HG03108 (cell line): ENCODE measurements around the gene MAGEL2.

ENCODE experiments used
- ATAC-seq: cut with Tn5 transposase; IDR thresholded peaks from one replicate; pipeline ENCODE4 v1.9.1; 2021; ENCODE audit warnings: moderate library complexity; ENCODE audit not compliant: unreplicated experiment

Gene MAGEL2

DNA sequence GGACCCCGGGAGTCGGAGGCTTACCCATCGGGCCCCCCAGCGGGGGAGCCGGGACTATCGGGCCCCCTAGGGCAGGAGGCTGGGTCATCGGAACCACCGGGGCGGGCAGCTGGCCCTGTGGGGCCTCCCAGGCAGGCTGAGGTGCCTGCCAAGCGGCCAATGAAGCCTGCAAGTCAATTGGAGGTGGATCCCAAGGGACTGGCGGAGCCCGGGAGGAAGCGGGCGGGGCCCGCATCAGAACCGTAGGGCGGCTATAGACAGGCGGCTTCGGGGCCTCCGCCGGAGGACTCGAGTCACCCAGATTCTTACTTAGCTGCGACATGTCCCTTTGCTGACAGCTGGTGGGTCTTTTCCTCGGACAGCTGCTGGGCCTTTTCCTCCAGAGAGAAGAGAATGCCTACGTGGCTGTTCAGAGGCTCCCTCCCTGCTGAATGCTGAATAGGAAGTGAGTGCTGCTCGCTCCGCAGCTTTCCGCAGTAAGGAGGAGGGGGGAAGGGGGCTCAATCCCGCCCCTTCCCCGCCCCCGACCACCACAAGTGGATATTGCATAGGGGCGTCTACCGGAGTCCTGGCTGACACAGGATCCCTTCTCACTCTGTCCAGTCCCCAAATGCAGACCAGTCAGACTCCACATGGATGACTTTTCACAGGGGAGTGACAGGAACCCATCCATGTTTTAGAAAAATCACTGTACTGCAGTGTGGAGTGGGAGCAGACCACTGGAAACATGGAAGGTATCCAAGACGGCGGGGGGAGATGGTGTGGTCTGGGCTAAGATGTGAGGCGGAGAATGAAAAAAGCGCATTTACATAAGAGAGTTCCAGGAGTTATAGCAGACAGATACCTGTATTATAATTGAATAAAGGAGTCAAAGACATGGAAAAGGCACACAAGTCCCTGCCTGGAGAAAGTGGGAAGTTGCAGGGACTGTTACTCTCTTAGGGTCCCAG, at the start of gene MAGEL2:
TSS of gene MAGEL2 (minus strand) at position 447 of the 950 bp plus-strand sequence. CDS start at position 322, 125 bp downstream.
- no peak for ATAC-seq

DNA sequence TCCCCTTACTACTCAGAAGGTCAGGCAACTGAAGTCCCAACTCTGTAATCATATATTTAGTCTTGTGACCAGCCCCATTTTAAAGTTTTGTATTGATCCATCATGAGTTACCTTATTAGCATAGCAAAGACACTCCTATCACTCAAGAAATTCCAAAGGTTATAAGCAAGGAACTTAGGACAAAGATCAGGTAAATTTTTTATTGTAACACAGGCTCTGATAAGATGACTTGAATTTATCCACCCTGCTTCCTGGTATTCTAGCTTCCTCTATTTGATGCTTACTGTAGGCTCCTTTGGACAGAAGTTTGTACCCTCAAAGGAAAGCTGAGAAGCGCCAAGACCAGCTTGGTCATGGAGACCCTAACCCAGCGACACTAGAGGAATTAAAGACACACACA, 47.6 kb upstream of the MAGEL2 start:
- no peak for ATAC-seq

DNA sequence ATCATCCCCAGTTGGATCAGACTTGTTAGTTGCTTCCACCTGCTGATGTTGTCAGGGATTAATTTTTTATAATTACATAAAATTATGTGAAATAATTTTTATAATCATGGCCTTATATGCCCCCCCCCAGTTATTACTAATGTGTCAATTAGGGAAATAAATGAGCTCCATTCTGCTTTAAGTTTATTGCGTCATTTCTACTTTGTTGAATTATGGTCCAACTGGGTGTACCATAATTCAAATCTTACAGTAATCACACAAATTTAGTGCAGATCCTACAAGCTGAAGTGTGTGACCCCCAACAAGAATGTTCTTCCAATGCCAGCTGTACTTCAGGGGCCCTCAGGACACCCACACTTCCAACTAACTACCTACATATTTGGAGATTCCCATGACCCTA, 46.9 kb upstream of the MAGEL2 start:
- no peak for ATAC-seq

DNA sequence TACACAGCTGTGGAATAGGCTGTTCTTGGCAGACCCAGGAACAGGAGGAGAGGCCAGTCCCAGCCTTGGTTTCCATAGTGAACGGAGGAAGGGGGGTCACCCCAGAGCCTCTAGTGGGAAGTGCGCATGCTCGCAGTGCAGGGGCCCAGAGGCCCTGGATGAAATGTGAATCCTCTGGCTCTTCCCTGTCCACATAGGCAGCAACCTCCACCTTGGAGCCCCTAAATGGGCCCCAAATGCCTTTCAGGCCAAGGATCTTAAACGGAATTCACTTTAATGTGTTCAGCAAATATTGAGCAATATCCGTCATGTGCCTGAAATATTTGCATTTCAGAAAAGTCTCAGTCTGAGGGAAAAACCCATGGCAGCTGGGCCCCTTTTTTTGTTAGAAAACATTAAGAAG, 42.8 kb upstream of the MAGEL2 start:
- ATAC-seq, result no peak

DNA sequence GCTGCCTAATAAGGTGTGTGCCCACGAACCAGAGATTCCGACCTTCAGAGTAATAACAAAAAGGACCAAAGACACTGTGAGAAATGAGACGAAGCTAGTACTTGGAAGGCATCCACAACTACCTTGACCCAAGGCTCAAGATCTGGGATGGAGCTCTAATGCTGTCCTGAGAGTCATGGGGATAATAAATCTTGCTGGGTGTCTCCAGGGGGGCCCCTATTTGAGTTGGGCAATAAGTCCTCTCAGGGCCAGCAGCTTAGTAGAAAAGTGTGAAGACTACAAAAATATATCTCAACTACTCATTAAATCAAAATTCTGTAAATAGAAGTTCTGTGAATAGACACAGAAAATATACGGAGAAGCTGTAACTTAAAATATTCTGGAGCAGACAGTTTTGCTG, 42.3 kb upstream of the MAGEL2 start:
- no peak for ATAC-seq

DNA sequence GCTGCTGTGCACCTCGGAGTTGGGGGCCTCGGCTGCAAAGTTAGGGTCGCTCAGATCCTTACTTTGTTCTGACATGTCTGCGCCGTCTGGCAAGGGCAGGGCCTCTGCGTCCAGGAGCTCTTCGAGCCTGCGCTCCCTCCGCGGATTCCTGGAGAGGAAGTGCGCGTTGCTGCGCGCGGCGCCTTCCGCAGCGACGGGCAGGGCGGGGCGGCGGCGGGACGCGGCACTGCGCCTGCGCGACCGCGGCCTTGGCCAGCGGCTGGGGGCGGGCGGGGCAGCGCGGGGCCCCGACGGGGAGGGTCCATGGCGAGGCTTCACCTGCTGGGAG, 39.4 kb upstream of the MAGEL2 start, which contains the start of gene NDN:
TSS of gene NDN (minus strand) at position 163 of the 328 bp plus-strand sequence. CDS start at position 75, 88 bp downstream.
- ATAC-seq, result no peak

DNA sequence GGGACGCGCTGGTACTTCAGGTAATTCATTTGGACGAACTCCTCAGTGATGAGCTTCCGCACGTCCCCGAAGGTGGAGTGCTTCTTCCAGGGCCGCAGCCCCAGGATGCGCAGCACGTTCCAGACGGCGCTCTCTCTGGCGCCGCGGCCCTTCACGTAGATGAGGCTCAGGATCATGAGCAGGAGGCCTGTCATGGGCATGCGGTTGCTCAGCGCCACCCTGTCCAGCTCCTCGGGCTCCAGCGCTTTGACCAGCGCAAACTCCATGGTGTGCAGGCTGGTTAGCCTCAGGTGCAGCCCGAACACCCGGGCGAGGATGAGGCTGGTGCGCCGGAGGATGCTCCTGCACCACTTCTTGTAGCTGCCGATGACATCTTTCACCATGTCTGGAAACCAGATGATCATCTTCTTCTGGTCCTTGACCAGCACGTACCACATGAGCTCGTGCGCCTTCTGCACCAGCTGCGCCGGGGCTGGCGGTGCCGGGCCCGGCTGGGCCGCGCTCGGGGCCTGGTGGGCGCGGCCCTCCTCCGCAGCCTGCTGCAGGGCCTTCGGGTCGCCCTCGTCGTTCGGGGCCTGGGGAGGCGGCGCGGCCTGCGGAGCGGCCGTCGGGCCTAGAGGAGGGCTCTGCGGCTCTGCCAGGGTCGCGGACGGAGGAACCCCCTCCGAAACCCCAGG, 38.9 kb upstream of the MAGEL2 start:
- ATAC-seq, result no peak

DNA sequence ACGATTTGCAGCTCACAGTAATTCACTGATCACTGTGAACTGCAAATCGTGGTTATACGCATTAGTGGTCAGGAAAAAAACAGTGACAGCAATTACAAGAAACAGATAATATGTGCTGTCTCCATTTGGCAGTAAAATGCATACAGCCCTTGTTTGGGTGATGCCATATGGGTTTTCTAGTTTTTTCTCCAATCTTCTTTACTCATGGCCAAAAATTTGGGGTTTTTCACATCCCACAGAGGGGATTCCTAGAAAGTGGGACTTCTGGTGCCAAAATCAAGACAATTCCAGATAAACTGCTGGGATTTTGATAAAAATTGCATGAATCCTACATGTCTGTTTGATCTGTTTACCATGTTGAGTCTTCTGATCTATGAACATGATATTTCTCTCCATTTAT, 23.8 kb upstream of the MAGEL2 start:
- no peak for ATAC-seq

DNA sequence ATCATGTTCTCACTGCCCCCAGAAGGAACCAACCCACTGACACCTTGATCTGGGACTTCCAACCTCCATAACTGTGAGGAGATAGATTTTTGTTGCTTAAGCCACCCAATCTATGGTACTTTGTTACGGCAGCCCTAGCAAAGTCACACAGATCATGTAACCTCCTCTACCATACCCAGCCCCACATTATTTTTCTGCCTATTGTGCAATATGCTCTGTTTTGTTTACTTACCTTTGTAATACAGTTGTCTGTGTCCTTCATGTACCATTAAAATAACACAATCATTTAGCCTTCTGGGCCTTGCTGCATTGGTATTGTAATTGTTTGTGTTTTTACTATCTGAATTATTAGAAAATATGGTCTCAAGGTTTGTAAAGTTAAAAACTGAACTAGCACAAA, 23.3 kb upstream of the MAGEL2 start:
- ATAC-seq, result no peak

DNA sequence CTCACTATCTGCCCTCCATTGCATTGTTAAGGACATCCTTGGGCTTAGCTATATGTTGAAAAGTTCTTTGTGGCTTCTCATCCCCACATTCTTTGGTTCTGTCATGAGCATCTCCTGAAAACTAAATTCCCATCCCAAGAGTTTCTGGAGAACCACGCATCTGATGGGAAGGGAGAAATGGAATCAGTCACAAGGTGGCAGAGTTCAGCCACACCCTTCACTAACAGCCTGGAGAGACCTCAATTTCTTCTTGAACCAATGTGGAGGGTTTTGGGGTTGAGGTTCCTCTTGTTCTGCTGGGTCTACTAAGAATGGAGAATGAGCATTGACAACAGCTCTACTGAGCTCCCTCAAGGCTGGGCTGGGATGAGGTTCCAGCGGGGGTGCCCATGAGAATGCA, 15.6 kb upstream of the MAGEL2 start:
- ATAC-seq, result no peak

DNA sequence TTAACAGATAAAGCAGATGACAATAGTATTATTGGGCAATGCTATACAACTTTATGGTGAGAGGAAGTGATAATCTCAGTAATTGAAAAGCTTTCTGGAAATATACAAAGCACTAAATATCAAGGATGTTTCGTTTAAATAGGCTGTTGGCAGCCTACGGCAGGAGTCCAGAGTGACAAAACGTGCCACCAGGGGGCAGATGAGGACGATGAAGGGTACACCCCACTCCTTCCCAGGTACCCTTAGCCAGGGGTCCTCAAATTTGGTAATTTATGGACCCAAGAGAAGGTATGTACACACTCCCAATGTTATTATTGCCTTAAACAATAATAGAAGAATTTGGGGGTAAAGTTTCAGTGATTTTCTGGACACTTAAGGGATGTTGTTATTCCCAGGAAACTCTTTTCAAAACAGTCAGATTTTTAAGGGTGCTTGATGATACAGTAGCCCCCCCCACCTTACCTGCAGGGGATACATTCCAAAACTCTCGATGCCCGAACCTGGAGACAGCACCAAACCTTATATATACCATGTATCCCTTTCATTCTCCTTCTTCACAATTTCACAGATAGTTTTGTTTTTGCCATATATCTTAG, 1.4 kb upstream of the MAGEL2 start:
- no peak for ATAC-seq

DNA sequence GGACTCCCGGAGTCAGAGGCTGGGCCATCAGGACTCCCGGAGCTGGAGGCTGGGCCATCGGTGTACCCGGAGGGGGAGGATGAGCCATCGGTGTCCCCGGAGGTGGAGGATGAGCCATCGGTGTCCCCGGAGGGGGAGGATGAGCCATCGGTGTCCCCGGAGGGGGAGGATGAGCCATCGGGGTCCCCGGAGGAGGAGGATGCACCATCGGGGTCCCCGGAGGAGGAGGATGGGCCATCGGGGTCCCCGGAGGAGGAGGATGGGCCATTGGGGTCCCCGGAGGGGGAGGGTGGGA, 719 bp downstream of the MAGEL2 start:
- ATAC-seq, result no peak

DNA sequence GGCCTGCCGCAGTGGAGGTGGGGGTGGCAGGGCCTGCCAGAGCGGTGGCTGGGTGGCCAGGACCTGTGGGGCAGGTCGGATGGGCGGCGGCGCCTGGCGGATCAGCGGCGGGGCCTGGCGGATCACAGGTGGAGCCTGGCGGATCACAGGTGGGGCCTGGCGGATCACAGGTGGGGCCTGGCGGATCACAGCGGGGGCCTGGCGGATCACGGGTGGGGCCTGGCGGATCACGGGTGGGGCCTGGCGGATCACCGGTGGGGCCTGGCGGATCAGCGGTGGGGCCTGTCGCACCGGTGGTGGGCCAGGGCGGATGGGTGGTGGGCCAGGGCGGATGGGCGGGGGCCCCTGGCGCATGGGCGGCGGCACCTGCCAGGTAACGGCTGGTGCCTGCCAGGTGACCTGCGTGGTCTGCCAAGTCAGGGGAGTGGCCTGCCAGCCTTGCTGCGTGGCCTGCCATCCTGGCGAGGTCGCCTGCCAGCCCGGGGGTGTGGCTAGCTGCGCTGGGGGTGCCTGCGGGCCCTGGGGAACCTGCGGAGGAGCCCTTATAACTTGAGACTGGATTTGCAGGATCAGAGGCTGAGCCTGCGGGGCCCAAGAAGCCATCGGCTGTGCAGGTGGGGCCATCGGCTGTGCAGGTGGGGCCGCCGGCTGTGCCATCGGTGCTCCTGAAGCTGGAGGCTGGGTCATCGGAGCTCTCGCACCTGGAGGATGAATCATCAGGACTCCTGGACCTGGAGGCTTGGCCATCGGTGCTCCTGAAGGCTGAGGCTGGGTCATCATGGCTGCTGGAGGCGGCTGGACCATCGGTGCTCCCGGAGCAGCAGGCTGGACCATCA, 1.3 kb downstream of the MAGEL2 start:
- ATAC-seq, result no peak

DNA sequence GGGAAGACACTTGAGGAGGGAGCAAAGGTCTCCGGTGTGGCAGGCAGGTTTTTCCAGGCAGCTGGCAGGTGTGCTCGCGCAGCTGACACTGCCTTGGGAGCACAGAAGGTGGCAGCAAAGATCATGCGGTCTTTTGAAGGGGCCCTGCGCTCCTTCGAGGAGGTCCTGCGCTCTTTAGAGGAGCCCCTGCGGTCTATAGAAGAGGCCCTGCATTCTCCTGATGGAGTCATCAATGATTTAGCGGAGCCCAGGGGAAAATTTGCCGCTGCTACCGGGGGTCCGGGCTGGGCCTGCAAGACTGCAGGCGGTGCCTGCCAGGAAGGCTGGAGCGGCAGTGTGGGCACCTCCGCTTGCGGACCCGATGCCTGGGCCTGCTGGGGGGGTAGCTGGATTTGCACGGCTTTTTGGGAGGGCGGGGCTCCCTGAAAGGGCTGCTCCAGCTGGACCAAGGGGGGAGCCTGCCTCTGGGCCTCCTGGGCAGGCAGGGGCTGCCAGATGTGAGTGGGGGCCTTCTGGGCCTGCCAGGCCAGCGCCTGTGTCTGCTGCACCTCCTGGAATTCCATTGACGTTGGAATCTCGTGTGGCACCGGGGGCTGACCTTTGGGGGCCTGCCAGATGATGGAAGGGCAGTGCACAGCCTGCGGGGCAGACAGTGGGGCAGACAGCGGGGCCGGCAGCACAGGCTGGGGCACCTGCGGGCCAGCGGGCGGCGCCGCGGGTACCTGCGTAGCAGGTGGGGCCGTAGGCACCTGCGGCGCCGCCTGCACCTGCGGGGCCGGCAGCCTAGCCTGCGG, 2.1 kb downstream of the MAGEL2 start:
- no peak for ATAC-seq

DNA sequence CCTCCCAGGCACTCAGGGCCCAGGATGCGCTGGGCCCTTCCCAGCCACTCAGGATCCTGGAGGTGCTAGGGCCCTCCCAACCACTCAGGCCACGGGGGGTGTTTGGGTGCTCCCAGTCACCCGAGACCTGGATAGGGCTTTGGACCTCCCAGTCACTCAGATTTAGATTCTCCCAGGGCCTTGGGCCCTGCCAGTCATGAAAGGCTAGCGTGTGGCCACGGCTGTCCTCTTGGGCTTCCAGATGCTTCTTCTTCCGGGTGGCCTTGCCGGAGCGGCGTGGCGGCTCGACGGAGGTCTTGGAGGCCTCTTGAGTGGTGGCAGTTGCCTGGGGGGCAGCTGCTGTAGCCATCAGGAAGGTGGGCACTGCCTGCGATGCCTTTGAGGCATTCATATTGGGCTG, 2.8 kb downstream of the MAGEL2 start:
- no peak for ATAC-seq

DNA sequence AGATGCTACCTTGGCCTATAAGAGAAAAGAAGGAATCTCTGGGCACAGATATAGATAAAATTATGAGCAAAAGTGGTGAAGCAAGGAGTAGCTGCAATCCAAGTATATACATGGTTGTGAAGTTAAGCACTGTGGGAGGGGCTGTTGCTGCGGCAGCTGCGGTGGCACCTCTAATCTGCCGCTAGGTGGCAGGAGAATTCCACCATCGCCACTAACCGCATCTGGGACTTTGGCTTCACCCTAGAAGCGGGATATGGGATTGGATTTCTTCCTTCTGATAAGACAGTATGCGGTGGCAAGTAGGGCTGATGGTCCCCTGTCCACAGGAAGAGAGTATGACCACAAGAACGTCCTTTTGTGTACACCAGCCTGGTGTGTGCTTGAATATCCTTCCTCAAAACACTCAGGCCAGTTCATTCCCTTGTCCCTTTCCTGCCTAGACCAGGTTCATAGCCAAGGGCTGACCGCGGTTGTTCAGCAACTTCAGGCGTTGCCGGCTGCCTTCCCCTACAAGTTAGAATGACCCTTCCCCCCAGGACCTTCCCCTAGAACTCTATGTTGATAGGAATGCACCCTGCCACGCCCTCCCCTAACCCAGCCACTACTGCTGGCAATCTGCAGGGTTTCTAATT, 5.1 kb downstream of the MAGEL2 start:
- ATAC-seq, result no peak

DNA sequence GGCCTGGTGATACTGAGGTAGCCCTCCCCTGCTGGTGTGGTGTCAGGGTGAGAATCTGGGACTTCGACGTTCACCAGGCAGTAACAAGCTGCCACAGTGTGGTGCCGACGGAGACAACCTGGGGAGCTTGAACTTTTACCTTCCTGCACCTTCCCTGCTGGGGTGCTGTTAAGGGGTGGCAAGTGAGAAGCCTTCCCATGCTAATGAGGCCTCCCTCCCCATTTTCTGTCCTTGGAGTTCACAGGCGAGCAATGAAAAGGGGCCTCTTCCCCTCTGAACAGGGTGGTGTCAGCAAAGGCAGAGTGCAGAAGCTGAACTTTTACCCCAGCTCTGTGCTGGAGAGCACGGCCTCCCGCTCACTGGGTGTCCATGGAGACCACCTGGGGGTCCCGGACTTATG, 13.5 kb downstream of the MAGEL2 start:
- ATAC-seq, result no peak

DNA sequence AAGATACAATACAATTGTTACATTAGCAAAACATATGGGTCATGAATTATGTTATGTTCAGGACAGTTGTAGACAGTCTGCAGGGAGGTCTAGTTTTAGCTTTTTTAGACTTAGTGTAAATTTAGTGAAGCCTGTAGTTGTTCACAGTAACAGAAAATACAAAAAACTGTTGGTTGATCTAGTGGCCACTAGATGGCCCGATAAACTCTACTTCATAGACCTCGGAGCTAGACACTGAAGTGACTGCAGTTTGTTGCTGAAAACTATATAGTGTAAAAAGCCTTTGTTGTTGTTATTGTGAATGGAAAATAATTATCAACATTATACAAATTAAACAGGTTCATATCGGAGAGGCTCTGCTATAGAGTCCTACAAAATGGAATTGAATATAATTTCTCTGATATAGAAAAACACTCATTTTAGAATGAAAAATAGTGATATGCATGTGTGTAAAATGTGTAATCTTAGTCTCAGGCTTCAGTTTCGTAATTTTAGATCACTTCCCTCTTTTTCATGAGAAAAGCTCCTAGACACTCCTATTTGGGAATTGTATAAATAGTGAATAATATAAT, 18.3 kb downstream of the MAGEL2 start:
- no peak for ATAC-seq

DNA sequence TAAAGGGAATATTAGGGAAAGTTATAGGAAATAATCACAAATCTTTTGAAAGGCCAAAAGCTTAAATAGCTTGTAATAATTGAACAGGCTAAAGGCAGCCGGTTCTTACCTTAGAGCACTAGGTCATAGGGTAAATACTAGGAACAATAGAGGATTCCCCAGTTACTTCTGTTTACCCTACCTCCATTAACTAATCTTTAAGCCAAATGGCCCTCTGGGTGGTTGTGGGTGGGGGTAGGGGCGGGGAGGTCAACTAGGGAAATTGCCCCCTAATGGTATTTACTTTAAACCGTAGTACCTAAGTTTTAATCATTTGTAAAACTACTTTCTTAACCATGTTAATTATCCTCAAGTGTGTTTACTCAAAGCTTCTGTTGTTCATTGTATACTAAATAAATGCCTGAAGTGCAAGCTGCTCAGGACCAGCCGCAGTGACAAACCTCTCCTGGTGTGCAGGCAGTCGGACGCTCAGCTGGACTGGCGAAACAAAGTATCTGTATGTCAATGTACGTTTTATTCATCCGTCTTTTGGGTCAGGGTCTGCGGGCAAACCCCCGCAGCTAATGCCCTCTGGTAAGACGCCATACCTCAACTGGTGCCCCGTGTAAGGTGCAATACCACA, 18.9 kb downstream of the MAGEL2 start:
- no peak for ATAC-seq
